PC-9 (cell line): Measurements from ENCODE around the gene ADAMTSL4. TPM values are rescaled to one million over a fixed set of nuclear protein-coding genes. Genes with fewer than 3 reads are reported as not detected.

Experiments
- BruUV-seq: library from RNA; stranded (reverse); fragments of 400-500 nt; replicated peaks from 2 replicates; lab custom pipeline; 2021; lab: Mats Ljungman, UMichigan
- CTCF ChIA-PET: fragments of 300-600 bp; sonication (Branson Sonifier 250); formaldehyde crosslinking; loops from one replicate; lab custom pipeline; 2022; ENCODE audit warnings: antibody characterized with exemption; lab: Charles Lee
- POLR2A ChIA-PET: fragments of 300-600 bp; sonication (Branson Sonifier 250); formaldehyde crosslinking; loops from one replicate; lab custom pipeline; 2022; ENCODE audit warnings: antibody characterized with exemption; ENCODE audit not compliant: unreplicated experiment; lab: Charles Lee
- DNase-seq, 2 experiments: peaks; one replicate each; pipeline versions ENCODE4 v3.0.0 to v3.0.0-alpha.2; 2015 to 2022; ENCODE audit warnings: mixed read lengths in 1 of 2
- H2AFZ ChIP-seq: fragments of 200-600 bp; sonication (generic); 2 replicates; pipeline ENCODE4 v1.8.1; 2017; ENCODE audit warnings: antibody characterized with exemption
- H3F3A ChIP-seq: fragments of 200-600 bp; sonication (generic); 2 replicates; pipeline ENCODE4 v1.8.1; 2017; ENCODE audit warnings: antibody characterized with exemption, mild to moderate bottlenecking, low read depth; ENCODE audit not compliant: insufficient read depth
- H3K27ac ChIP-seq: fragments of 200-600 bp; sonication (generic); 2 replicates; pipeline ENCODE4 v1.6.1; 2016; ENCODE audit warnings: mixed run types
- H3K27me3 ChIP-seq: fragments of 200-600 bp; sonication (generic); 2 replicates; pipeline ENCODE4 v1.6.1; 2016; ENCODE audit warnings: low read depth, mixed run types; ENCODE audit not compliant: insufficient read depth
- H3K36me3 ChIP-seq: fragments of 200-600 bp; sonication (generic); 2 replicates; pipeline ENCODE4 v1.6.1; 2016; ENCODE audit warnings: low read depth, mixed run types
- H3K4me1 ChIP-seq: fragments of 200-600 bp; sonication (generic); replicated peaks from 2 replicates; pipeline ENCODE4 v1.6.1; 2016; ENCODE audit warnings: mixed run types; ENCODE audit not compliant: insufficient read depth
- H3K4me2 ChIP-seq: fragments of 200-600 bp; sonication (generic); 2 replicates; pipeline ENCODE4 v1.6.1; 2017; ENCODE audit warnings: mixed run types
- H3K4me3 ChIP-seq: fragments of 200-600 bp; sonication (generic); 2 replicates; pipeline ENCODE4 v1.6.1; 2016; ENCODE audit warnings: mixed run types
- H3K79me2 ChIP-seq: fragments of 200-600 bp; sonication (generic); 2 replicates; pipeline ENCODE4 v1.6.1; 2017; ENCODE audit warnings: low read depth, mixed run types
- H3K9me2 ChIP-seq: fragments of 200-600 bp; sonication (generic); 2 replicates; pipeline ENCODE4 v1.8.1; 2017; ENCODE audit warnings: mild to moderate bottlenecking; ENCODE audit not compliant: insufficient read depth
- H3K9me3 ChIP-seq: fragments of 200-600 bp; sonication (generic); 2 replicates; pipeline ENCODE4 v1.8.1; 2016; ENCODE audit warnings: low read depth; ENCODE audit not compliant: insufficient read depth
- H4K20me1 ChIP-seq: fragments of 200-600 bp; sonication (generic); 2 replicates; pipeline ENCODE4 v1.8.1; 2017; ENCODE audit not compliant: insufficient read depth
- EZH2 ChIP-seq: fragments of 200-600 bp; sonication (generic); IDR thresholded peaks from 2 replicates; pipeline ENCODE4 v1.8.0; 2017; ENCODE audit warnings: antibody characterized with exemption, low read depth
- intact Hi-C: fragments of 100-400 bp; cut with micrococcal nuclease; formaldehyde crosslinking; loops from one replicate; pipeline ENCODE4 v1.10.0; 2022; ENCODE audit not compliant: unreplicated experiment
- microRNA-seq: library from miRNA; unstranded; fragments of <30 nt; microRNA quantifications from one replicate; pipeline ENCODE4 v1.2.0, GENCODE V29; 2021; ENCODE audit warnings: borderline number of aligned reads, borderline replicate concordance
- total RNA-seq: library from RNA; stranded (reverse); gene quantifications from 2 replicates; pipeline ENCODE4 v1.2.3, GENCODE V29; 2021
- TF ChIP-seq, protein P1 (sequence below): fragments of 200-600 bp; sonication (generic); conservative IDR thresholded peaks from 2 replicates; pipeline ENCODE4 v1.6.1; 2017; ENCODE audit warnings: mixed run types, antibody characterized with exemption, mild to moderate bottlenecking, moderate library complexity

ADAMTSL4 gene
- total RNA-seq, 1 experiment from 2014 or later = 67.9 TPM

DNA sequence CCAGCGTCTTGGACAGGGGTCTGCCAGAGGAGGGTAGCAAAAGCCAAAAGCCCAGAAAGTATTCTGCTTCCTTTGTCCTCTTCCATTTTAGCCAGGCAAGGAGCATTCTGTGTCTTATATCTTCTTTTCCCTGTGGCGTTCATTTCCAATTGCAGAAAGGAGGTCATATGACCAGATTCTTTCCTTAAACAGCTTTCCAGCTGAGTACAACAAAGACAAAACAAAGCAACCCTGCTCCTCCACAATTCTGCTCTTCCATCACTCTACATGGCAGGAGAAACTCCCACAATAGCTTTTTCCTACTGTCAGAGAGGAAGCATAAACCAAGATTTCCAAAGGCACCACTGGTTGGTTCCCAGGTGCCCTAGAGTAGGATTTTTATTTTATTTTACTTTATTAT lies 60.5 kb downstream of the ADAMTSL4 start:
- Histone ChIP-seq H3K36me3 (peaks cover 4% of the 10 kb centered on the region; the same call in 1 of the 2 replicates), H3K27me3 (no peaks in the 10 kb centered on the region), H3K27ac (peak overlapping the region; percentile 97), H3K4me3 (no peak overlapping the region), H3K4me2 (no peak overlapping the region), H3K4me1 (peaks cover 58% of the 10 kb centered on the region), H3K9me2 (no peaks in the 10 kb centered on the region), H2AFZ (no peak overlapping the region), H4K20me1 (no peaks in the 10 kb centered on the region), H3K79me2 (peaks cover 44% of the 10 kb centered on the region), H3K9me3 (no peaks in the 10 kb centered on the region), H3F3A (peaks cover 67% of the 10 kb centered on the region)
- no TSS peak for BruUV-seq
- intact Hi-C loops = loop anchor here (2.0 to 5.0 kb wide), 2 partner anchors 31 to 47 kb away; partner anchors contain the start of gene MCL1
- no peak for DNase-seq
- CTCF ChIA-PET = interaction anchor here (0.5 kb wide), 1 partner anchor 49 kb away, joined by 5 read pairs; no protein-coding TSS in a partner anchor
- TF ChIP-seq, protein P1, sequence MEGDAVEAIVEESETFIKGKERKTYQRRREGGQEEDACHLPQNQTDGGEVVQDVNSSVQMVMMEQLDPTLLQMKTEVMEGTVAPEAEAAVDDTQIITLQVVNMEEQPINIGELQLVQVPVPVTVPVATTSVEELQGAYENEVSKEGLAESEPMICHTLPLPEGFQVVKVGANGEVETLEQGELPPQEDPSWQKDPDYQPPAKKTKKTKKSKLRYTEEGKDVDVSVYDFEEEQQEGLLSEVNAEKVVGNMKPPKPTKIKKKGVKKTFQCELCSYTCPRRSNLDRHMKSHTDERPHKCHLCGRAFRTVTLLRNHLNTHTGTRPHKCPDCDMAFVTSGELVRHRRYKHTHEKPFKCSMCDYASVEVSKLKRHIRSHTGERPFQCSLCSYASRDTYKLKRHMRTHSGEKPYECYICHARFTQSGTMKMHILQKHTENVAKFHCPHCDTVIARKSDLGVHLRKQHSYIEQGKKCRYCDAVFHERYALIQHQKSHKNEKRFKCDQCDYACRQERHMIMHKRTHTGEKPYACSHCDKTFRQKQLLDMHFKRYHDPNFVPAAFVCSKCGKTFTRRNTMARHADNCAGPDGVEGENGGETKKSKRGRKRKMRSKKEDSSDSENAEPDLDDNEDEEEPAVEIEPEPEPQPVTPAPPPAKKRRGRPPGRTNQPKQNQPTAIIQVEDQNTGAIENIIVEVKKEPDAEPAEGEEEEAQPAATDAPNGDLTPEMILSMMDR = no peak
- no peak for TF ChIP-seq EZH2
- POLR2A ChIA-PET = interaction anchor here (0.7 kb wide), 1 partner anchor 978 kb away, joined by 5 read pairs; no protein-coding TSS in a partner anchor

Small RNA genes within 50 kb of the gene (microRNA-seq; reads per million reads assigned to microRNA genes)
- not detected for gene MIR4257

Other genes starting within 250 kb of the ADAMTSL4 start
- gene PRPF3, start 227.9 kb upstream of the ADAMTSL4 start, total RNA-seq = 75.7 and 77.1 TPM in 2 replicates
- gene RPRD2, start 185.3 kb upstream of the ADAMTSL4 start, total RNA-seq = 24.3 and 36.2 TPM in 2 replicates
- gene TARS2, start 62.0 kb upstream of the ADAMTSL4 start, total RNA-seq = 44.8 and 46.0 TPM in 2 replicates
- gene ECM1, start 41.3 kb upstream of the ADAMTSL4 start, total RNA-seq = 6.3 and 10.3 TPM in 2 replicates
- 0.94 and 2.1 TPM in 2 replicates for gene FALEC, start 33.7 kb upstream of the ADAMTSL4 start, total RNA-seq
- gene MCL1, start 30.2 kb downstream of the ADAMTSL4 start, total RNA-seq = 145 and 178 TPM in 2 replicates
- 229 and 263 TPM in 2 replicates for gene ENSA, start 80.2 kb downstream of the ADAMTSL4 start, total RNA-seq
- gene GOLPH3L, start 147.7 kb downstream of the ADAMTSL4 start, total RNA-seq = 36.5 and 52.7 TPM in 2 replicates
- gene HORMAD1, start 171.5 kb downstream of the ADAMTSL4 start, total RNA-seq = not detected in 2 replicates
- 6.3 and 7.2 TPM in 2 replicates for gene CTSS, start 216.4 kb downstream of the ADAMTSL4 start, total RNA-seq